ENCODE measurements around the gene CD3E. TPM values are rescaled to one million over a fixed set of nuclear protein-coding genes. Genes with fewer than 3 reads are reported as not detected.

The CD3E gene
- total and polyA plus RNA-seq, 2 of the 13 experiments (the other 11 are each of a cell fraction or from before 2014, with no cell fraction given): not detected

DNA sequence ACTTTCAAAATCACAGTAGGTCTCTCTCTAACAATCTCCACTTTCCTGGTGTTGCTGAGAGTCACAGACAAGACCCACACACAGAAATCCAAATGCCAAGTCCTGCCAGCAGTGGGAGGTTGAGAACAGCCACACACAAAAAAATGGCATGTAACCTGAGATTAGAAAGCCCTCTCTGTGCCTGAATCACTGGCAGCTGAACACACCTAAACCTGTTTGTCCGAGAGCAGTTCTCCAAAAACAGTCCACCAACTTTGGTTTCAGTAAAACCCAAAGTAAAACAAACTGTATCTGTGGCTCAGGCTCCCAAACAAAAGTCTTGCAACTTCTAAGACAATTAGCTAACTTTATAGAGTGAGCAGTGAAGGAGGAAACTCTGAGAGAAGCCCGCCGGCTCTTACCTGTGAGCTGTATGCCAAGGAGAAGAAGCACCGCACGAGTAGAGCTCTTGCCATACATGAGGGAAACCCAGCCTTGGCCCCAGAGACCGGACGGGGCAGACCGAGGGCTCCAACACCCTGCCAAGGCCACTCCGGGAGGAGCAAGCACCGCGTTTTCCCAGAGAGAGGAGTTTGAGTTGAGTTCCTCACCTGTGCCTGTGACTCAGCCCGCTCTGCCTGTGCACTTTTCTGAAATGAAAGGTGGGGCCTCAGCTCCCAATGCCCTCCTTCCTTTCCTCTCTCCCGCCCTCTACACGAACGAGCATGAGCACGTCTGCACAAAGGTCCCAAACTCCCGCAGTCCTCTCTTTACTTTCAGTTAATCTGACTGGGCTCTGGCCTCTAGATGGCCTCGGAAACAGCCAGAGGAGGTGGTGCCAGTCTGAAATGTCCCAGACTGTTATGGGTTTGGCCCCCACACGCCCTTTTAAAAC lies 40.6 kb upstream of the CD3E start, which contains the start of gene MPZL2 (continued):
- TF ChIP-seq, protein P1, sequence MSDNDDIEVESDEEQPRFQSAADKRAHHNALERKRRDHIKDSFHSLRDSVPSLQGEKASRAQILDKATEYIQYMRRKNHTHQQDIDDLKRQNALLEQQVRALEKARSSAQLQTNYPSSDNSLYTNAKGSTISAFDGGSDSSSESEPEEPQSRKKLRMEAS (IDR thresholded peaks at IDR 0.05): peak; percentile 55; the same call in 1 of the 2 replicates
- TF ChIP-seq, protein P2, sequence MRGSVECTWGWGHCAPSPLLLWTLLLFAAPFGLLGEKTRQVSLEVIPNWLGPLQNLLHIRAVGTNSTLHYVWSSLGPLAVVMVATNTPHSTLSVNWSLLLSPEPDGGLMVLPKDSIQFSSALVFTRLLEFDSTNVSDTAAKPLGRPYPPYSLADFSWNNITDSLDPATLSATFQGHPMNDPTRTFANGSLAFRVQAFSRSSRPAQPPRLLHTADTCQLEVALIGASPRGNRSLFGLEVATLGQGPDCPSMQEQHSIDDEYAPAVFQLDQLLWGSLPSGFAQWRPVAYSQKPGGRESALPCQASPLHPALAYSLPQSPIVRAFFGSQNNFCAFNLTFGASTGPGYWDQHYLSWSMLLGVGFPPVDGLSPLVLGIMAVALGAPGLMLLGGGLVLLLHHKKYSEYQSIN (CRISPR knock-in tag; IDR thresholded peaks at IDR 0.05; ENCODE audit: borderline replicate concordance): no peak
- TF ChIP-seq NFKB2 (CRISPR knock-in tag; IDR thresholded peaks at IDR 0.05; ENCODE audit: borderline replicate concordance) (peak; percentile 50; the same call in 1 of the 2 replicates), TCF7 (IDR thresholded peaks at IDR 0.05; ENCODE audit: low read depth) (no peak), ZNF761 (CRISPR knock-in tag; conservative IDR thresholded peaks at IDR 0.05) (no peak), TAF1 (CRISPR knock-in tag; IDR thresholded peaks at IDR 0.05) (peak; percentile 60; the same call in 1 of the 2 replicates), SRSF9 (IDR thresholded peaks at IDR 0.05; ENCODE audit: borderline replicate concordance, insufficient read depth, low read depth, low read length, poor library complexity, severe bottlenecking) (no peak), HMG20A (CRISPR knock-in tag; IDR thresholded peaks at IDR 0.05; ENCODE audit: borderline replicate concordance) (no peak), GFI1 (CRISPR knock-in tag; IDR thresholded peaks at IDR 0.05; ENCODE audit: borderline replicate concordance) (peak; percentile 38; the same call in 1 of the 2 replicates), NR2F6 (IDR thresholded peaks at IDR 0.05) (no peak), NR2F6 (CRISPR knock-in tag; IDR thresholded peaks at IDR 0.05) (no peak), ZNF354B (CRISPR knock-in tag; IDR thresholded peaks at IDR 0.05) (no peak), MAFF (IDR thresholded peaks at IDR 0.05; ENCODE audit: low read depth, low read length) (no peak), RORA (CRISPR knock-in tag; IDR thresholded peaks at IDR 0.05) (no peak)
- TF ChIP-seq, protein P3, sequence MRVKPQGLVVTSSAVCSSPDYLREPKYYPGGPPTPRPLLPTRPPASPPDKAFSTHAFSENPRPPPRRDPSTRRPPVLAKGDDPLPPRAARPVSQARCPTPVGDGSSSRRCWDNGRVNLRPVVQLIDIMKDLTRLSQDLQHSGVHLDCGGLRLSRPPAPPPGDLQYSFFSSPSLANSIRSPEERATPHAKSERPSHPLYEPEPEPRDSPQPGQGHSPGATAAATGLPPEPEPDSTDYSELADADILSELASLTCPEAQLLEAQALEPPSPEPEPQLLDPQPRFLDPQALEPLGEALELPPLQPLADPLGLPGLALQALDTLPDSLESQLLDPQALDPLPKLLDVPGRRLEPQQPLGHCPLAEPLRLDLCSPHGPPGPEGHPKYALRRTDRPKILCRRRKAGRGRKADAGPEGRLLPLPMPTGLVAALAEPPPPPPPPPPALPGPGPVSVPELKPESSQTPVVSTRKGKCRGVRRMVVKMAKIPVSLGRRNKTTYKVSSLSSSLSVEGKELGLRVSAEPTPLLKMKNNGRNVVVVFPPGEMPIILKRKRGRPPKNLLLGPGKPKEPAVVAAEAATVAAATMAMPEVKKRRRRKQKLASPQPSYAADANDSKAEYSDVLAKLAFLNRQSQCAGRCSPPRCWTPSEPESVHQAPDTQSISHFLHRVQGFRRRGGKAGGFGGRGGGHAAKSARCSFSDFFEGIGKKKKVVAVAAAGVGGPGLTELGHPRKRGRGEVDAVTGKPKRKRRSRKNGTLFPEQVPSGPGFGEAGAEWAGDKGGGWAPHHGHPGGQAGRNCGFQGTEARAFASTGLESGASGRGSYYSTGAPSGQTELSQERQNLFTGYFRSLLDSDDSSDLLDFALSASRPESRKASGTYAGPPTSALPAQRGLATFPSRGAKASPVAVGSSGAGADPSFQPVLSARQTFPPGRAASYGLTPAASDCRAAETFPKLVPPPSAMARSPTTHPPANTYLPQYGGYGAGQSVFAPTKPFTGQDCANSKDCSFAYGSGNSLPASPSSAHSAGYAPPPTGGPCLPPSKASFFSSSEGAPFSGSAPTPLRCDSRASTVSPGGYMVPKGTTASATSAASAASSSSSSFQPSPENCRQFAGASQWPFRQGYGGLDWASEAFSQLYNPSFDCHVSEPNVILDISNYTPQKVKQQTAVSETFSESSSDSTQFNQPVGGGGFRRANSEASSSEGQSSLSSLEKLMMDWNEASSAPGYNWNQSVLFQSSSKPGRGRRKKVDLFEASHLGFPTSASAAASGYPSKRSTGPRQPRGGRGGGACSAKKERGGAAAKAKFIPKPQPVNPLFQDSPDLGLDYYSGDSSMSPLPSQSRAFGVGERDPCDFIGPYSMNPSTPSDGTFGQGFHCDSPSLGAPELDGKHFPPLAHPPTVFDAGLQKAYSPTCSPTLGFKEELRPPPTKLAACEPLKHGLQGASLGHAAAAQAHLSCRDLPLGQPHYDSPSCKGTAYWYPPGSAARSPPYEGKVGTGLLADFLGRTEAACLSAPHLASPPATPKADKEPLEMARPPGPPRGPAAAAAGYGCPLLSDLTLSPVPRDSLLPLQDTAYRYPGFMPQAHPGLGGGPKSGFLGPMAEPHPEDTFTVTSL (CRISPR knock-in tag; IDR thresholded peaks at IDR 0.05; ENCODE audit: borderline replicate concordance): no peak
- TF ChIP-seq, protein P4, sequence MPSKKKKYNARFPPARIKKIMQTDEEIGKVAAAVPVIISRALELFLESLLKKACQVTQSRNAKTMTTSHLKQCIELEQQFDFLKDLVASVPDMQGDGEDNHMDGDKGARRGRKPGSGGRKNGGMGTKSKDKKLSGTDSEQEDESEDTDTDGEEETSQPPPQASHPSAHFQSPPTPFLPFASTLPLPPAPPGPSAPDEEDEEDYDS (CRISPR knock-in tag; IDR thresholded peaks at IDR 0.05): peak; percentile 68
- TF ChIP-seq, protein P5, sequence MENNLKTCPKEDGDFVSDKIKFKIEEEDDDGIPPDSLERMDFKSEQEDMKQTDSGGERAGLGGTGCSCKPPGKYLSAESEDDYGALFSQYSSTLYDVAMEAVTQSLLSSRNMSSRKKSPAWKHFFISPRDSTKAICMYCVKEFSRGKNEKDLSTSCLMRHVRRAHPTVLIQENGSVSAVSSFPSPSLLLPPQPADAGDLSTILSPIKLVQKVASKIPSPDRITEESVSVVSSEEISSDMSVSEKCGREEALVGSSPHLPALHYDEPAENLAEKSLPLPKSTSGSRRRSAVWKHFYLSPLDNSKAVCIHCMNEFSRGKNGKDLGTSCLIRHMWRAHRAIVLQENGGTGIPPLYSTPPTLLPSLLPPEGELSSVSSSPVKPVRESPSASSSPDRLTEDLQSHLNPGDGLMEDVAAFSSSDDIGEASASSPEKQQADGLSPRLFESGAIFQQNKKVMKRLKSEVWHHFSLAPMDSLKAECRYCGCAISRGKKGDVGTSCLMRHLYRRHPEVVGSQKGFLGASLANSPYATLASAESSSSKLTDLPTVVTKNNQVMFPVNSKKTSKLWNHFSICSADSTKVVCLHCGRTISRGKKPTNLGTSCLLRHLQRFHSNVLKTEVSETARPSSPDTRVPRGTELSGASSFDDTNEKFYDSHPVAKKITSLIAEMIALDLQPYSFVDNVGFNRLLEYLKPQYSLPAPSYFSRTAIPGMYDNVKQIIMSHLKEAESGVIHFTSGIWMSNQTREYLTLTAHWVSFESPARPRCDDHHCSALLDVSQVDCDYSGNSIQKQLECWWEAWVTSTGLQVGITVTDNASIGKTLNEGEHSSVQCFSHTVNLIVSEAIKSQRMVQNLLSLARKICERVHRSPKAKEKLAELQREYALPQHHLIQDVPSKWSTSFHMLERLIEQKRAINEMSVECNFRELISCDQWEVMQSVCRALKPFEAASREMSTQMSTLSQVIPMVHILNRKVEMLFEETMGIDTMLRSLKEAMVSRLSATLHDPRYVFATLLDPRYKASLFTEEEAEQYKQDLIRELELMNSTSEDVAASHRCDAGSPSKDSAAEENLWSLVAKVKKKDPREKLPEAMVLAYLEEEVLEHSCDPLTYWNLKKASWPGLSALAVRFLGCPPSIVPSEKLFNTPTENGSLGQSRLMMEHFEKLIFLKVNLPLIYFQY (CRISPR knock-in tag; IDR thresholded peaks at IDR 0.05; ENCODE audit: borderline replicate concordance): no peak
